HFF-Myc (cell line): ENCODE results near the gene KRTAP3-1.

ENCODE experiments used
- DNase-seq: peaks from one replicate; pipeline ENCODE4 v3.0.0-alpha.2; 2011; ENCODE audit warnings: low read depth; ENCODE audit errors: extremely low read depth
- H3K4me3 ChIP-seq: replicated peaks from 2 replicates; pipeline ENCODE4 v1.5.1; 2011; ENCODE audit warnings: low read depth, mild to moderate bottlenecking, control low read depth, low read length
- TF ChIP-seq, protein P1 (sequence below): IDR thresholded peaks from 2 replicates; pipeline ENCODE4 v1.5.1; 2012; ENCODE audit warnings: mild to moderate bottlenecking, low read depth, low read length, control low read depth; ENCODE audit errors: missing control alignments

Gene KRTAP3-1

GRCh38 chr17:41012326-41013120 lies 3.6 kb upstream of the KRTAP3-1 start:
- DNase-seq = no peak
- TF ChIP-seq, protein P1, sequence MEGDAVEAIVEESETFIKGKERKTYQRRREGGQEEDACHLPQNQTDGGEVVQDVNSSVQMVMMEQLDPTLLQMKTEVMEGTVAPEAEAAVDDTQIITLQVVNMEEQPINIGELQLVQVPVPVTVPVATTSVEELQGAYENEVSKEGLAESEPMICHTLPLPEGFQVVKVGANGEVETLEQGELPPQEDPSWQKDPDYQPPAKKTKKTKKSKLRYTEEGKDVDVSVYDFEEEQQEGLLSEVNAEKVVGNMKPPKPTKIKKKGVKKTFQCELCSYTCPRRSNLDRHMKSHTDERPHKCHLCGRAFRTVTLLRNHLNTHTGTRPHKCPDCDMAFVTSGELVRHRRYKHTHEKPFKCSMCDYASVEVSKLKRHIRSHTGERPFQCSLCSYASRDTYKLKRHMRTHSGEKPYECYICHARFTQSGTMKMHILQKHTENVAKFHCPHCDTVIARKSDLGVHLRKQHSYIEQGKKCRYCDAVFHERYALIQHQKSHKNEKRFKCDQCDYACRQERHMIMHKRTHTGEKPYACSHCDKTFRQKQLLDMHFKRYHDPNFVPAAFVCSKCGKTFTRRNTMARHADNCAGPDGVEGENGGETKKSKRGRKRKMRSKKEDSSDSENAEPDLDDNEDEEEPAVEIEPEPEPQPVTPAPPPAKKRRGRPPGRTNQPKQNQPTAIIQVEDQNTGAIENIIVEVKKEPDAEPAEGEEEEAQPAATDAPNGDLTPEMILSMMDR = no peak
- H3K4me3 ChIP-seq = no peak overlapping the region

- TF ChIP-seq, protein P1 = no peak
- no peak overlapping the region for H3K4me3 ChIP-seq
- DNase-seq = no peak
Measured at GRCh38 chr17:41010441-41010840, 1.5 kb upstream of the KRTAP3-1 start.

- H3K4me3 ChIP-seq = no peak overlapping the region
- no peak for DNase-seq
- TF ChIP-seq, protein P1 = no peak
Measured at GRCh38 chr17:41009936-41010335, 1.0 kb upstream of the KRTAP3-1 start.

GRCh38 chr17:41009301-41009760 lies 403 bp upstream of the KRTAP3-1 start:
- TF ChIP-seq, protein P1 = no peak

DNA sequence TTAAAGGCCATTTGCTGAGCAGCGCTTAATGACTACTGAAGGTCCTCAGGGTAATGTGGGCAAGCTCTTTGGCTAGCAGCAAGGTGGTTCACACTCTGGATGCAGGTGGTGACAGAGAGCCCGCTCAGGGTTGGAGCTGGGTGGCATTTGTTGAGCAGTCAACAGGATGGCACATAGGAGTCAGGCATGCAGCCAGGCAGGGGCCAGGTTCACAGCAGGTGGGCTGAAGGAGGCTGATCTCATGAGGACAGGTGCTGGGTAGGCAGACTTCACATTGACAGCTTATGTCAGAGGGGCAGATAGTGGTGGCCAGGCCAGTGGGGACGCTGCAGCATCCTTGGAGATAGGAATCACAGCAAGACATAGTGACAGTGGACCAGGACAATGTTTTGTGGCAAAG lies 4.5 kb downstream of the KRTAP3-1 start:
- no peak for DNase-seq
- H3K4me3 ChIP-seq = no peak overlapping the region
- TF ChIP-seq, protein P1 = no peak

More at GRCh38 chr17:41009301-41009760, 403 bp upstream of the KRTAP3-1 start:
- H3K4me3 ChIP-seq = no peak overlapping the region
- DNase-seq = no peak

DNA sequence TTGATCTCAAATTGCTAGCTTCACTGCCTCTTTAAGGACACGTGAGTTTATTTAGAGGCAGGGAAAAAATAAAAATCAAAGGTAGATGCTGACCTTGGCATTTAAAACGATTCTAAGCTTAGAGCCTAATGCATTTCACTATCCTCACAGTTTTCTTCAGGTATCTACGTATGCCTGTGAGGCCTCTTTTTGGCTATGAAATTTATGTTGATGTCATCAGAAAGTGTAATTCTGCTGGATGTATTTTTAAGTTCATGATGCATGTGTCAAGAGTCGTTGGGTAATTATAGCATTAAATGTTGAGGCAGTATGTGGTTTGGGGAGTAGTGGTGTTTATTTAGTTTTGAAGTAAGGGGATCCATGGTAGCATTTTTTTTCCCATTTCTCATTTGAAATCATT lies 5.0 kb downstream of the KRTAP3-1 start:
- no peak for DNase-seq
- TF ChIP-seq, protein P1 = no peak

DNA sequence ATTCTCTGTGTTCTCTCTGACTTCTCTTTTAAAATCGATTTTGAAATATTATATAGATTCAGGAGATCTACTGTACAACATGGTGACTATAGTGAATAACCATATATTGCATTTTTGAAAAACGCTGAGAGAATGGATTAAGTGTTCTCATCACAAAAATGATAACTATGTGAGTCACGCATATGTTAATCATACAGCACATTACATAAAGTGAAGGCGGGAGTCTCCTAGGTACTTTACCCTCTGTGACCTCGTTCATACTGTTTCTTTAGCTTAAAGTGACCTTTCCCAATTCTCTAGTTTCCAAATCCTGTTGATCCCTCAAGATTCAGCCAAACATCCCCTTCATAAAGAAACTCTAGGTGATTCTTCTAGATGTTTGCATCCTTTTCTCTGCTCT lies 6.1 kb downstream of the KRTAP3-1 start:
- H3K4me3 ChIP-seq = no peak overlapping the region
- TF ChIP-seq, protein P1 = no peak
- DNase-seq = no peak

More for the DNA sequence above, 5.0 kb downstream of the KRTAP3-1 start:
- H3K4me3 ChIP-seq = no peak overlapping the region
